GM18951 (cell line): Measurements from ENCODE around the gene SPP2.

ENCODE experiments used
- POLR2A ChIP-seq: IDR thresholded peaks from 4 replicates; pipeline ENCODE4 v1.6.1; 2011; ENCODE audit warnings: mild to moderate bottlenecking; ENCODE audit not compliant: insufficient read length, insufficient read depth; ENCODE audit errors: extremely low read depth
- in situ Hi-C: fragments of 300-500 bp; cut with MboI; formaldehyde crosslinking; loops from one replicate; pipeline ENCODE4 v1.12.0; 2022; ENCODE audit warnings: low sequenced_read_pairs, mixed read lengths, inconsistent platforms; ENCODE audit not compliant: unreplicated experiment

SPP2 gene

GRCh38 chr2:234027641-234028040, 22.9 kb upstream of the SPP2 start:
- TF ChIP-seq POLR2A: no peak
- in situ Hi-C loops: no loop called here

DNA sequence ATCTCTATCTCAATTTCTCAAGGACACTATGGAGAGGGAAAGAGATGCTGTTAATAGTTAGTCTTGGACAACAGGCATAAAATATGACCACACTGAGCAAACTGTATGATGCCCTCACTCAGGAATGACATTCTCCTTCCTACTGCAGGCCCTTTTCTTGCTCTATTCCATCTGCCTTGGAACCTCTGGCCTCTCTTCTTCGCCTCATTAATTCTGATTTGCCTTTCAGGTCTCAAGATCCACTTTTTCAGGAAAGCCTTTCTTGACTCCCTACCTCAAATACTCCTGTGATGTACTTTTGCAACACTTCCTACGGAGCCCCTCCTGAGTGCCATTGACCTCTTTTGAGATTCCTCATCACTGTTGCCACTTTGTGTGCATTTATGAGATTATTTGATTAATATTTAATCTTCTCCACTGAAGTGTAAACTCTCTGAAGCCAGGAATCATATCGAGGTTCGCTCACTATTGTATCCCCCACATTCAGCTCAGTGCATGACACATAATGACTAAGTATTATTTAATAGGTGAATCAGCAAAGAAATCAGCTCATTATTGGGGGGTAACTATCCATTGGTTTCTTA, 21.3 kb upstream of the SPP2 start:
- in situ Hi-C loops: no loop called here
- no peak for TF ChIP-seq POLR2A

- no peak for TF ChIP-seq POLR2A
- in situ Hi-C loops: no loop called here
Measured at GRCh38 chr2:234031207-234031606, 19.3 kb upstream of the SPP2 start.

DNA sequence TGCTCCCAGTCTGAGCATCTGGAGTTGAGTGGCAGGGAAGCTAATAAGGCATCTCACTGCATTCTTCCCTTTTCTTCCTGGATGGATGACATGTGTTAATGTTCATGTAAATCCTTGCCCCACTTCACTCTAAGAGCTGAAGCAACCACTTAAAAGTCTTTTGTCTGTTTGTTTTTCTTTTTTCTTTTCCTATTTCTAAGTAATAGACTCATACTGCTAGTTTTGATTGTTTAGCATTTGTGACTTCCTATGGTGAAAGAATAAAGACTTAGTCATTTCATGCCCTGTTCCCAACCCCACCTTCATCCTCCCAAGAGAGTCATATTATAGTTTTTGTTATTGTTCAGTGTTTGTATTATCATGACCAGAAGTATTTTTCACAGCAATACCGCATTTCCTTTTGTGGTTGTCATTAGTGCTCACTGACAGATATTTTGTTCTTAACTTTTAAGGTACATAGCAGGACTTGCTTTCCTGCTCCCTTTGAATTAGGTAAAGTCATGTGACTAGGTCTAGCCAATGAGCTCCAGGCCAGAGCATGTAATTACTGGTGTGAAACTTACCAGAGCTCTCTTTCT, 18.1 kb upstream of the SPP2 start:
- in situ Hi-C loops: no loop called here
- no peak for TF ChIP-seq POLR2A

DNA sequence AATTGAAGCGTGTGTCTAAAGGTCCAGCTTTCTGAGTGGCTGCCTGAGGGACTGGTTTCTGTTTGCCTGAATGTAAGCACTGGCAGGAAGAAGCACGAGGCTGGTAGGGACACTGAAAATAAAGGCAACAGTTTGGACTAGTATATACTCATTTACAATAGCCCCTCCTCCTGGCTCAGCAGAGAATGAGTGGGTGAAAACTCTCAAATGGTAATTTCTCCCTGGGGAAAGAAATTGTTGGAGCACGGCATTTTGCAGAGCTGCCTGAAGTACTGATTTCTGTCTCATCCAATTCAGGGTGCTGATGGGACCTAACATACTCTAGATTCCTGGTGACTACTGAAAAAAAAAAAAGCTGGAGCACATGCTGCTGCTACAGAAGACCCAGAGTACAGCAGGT, 17.3 kb upstream of the SPP2 start:
- in situ Hi-C loops: no loop called here
- TF ChIP-seq POLR2A: no peak

DNA sequence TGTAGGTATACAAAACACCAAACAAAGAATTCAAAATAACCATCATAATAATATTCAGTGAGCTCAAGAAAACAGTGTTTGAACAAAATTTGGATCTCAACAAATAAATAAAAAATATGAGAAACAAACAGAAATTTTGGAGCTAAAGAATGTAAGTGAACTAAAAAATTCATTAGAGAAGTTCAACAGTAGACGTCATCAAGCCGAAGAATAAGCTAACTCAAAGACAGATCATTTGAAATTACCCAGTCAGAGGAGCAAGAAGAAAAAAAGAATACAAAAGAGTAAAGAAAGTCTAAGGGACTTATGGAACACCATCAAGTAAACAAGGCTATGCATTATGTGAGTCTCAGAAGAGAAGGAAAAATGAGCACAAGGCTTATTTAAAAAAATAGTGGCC, 16.6 kb upstream of the SPP2 start:
- TF ChIP-seq POLR2A: no peak
- in situ Hi-C loops: no loop called here

- in situ Hi-C loops: no loop called here
- no peak for TF ChIP-seq POLR2A
Measured at GRCh38 chr2:234038076-234038802, 12.3 kb upstream of the SPP2 start.

DNA sequence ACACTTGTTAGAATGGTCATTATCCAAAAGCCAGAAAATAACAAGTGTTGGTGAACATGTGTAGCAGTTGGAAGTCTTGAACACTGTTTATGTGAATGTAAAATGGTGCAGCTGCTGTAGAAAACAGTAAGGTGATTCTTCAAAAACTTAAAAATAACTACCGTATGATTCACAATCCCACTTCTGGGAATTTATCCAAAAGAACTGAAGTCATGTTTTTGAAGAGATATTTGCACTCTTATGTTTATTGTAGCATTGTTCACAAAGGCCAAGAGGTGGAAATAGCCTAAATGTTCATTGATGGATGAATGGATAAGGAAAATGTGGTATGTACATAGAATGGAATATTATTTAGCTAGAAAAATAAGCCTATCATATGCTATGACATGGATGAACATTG, 6.3 kb upstream of the SPP2 start:
- TF ChIP-seq POLR2A: no peak
- in situ Hi-C loops: no loop called here

- TF ChIP-seq POLR2A: no peak
- in situ Hi-C loops: no loop called here
Measured at GRCh38 chr2:234046521-234046920, 4.0 kb upstream of the SPP2 start.

DNA sequence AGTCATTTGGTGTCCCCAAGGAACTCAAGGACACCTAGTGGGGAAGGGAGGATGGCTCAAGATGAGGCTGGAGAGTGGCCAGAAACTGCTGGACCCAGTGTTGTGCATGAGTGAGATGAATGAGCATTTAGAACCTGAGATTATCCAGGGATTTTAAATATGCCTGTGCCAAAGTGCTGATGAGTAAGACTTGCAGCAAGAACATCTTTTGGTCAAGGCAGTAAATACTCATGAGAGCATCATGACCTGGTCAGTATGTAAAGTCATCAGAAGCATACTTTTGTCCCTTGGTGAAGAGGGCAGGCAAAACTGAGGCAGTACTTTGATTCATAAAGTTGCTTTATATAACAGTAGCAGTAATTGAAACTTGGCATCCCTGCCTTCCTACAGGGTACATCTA, 3.1 kb upstream of the SPP2 start:
- in situ Hi-C loops: no loop called here
- TF ChIP-seq POLR2A: no peak

DNA sequence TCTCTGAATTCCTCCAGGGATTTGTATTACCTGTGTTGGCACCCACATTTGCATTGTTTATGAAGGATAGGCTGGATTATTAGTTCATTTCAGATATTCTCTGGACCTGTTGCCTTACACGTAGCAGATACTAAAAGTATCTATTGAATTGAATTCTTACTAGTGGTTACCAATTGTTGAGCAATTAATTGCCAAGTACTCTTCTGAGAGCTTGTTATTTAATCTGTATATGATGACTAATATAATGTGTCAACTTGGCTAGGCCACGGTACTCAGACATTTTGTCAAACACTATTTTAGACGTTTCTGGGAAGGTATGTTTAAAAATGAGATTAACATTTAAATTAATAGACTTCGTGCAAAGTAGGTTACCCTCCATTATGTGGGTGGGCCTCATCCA, 2.5 kb upstream of the SPP2 start:
- in situ Hi-C loops: no loop called here
- no peak for TF ChIP-seq POLR2A

DNA sequence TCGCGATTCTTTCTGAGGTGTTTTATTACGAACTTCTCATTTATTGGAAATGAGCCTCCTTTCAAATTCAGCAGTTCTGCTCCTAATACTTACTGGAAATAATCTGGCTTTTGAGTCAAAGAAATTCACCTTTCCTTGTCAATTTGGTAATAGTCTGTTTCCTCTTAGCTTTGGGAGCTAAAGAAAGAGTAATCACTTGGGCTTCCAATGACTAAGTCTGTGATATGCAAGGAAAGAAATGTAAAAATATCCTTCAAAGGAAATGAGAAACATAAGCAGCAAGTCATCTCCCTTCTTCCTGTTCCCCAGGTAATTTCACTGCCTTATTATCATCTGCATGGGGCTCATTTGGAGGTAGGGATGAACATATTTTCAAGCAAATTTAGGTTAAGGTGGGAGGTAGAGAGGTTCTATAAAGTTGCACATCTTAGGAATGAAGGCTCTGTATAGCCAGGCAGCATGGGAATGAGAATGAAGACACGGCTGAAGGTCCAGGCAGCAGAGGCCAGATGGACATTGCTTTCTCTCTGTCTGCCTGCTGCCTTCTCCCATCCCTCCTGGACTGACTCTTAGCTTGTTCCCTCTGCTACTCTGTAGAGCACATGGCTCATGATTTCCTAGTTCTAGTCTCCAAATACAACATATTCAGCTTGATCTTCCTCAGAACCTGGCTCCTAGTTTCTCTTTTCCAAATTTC, 1.0 kb downstream of the SPP2 start:
- in situ Hi-C loops: no loop called here
- no peak for TF ChIP-seq POLR2A

GRCh38 chr2:234058881-234059280, 8.4 kb downstream of the SPP2 start:
- in situ Hi-C loops: no loop called here
- TF ChIP-seq POLR2A: no peak

DNA sequence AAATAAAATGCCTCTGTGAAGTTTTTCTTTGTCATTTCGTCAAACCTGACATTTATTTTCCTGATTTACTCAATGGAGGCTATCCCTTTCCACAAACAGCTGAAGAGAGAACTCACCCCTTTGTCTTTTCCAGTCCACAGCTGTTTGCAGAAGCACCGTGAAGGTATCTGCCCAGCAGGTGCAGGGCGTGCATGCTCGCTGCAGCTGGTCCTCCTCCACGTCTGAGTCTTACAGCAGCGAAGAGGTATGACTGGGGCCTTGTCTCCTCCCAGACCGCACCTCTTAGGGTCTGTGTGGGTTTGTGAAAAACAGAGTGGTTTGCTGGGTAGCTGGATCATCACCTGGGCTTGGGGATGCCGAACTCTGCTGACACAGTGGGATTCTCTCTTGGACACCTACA, 9.7 kb downstream of the SPP2 start:
- no peak for TF ChIP-seq POLR2A
- in situ Hi-C loops: no loop called here
